Sigmoid colon (tissue), 4 donors: ENCODE data around the gene CAB39L.

Experiments used
- EP300 ChIP-seq, 4 donors: sonication (generic); formaldehyde crosslinking; IDR thresholded peaks; one replicate each; pipeline ENCODE4 v1.6.1; 2017; ENCODE audit warnings: antibody characterized with exemption in 4 of 4
- POLR2AphosphoS5 ChIP-seq, 4 donors: sonication (generic); formaldehyde crosslinking; IDR thresholded peaks; one replicate each; pipeline ENCODE4 v1.6.1; 2017; ENCODE audit warnings: antibody characterized with exemption in 4 of 4
- TF ChIP-seq, protein P1 (sequence below), 4 experiments: fragments of 450-650 bp in 3 of 4; fragments of 200-600 bp in 1 of 4; IDR thresholded peaks; one replicate each; pipeline ENCODE4 v1.5.1; 2016 to 2019; ENCODE audit warnings: antibody characterized with exemption in 4 of 4, mild to moderate bottlenecking in 3 of 4, moderate library complexity in 2 of 4

DNA sequence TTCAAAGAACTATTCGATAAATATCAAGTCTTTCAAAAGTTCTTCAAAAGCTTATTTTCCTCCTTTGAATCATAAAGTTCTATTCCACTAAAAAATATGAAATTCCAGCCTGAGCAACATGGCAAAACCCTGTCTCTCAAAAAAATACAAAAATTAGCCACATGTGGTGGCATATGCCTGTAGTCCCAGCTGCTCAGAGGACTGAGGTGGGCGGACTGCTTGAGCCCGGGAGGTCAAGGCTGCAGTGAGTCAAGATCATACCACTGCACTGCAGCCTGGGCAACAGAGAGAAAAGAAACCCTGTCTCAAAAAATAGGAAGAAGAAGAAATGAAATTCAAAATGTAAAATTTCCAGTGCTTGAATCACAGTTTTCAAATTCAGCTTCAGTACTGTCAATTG, 24.6 kb downstream of the CAB39L start:
- TF ChIP-seq, protein P1, sequence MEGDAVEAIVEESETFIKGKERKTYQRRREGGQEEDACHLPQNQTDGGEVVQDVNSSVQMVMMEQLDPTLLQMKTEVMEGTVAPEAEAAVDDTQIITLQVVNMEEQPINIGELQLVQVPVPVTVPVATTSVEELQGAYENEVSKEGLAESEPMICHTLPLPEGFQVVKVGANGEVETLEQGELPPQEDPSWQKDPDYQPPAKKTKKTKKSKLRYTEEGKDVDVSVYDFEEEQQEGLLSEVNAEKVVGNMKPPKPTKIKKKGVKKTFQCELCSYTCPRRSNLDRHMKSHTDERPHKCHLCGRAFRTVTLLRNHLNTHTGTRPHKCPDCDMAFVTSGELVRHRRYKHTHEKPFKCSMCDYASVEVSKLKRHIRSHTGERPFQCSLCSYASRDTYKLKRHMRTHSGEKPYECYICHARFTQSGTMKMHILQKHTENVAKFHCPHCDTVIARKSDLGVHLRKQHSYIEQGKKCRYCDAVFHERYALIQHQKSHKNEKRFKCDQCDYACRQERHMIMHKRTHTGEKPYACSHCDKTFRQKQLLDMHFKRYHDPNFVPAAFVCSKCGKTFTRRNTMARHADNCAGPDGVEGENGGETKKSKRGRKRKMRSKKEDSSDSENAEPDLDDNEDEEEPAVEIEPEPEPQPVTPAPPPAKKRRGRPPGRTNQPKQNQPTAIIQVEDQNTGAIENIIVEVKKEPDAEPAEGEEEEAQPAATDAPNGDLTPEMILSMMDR (IDR thresholded peaks at IDR 0.05) = no peak
- TF ChIP-seq POLR2AphosphoS5 (IDR thresholded peaks at IDR 0.05) = no peak
- no peak for TF ChIP-seq EP300 (IDR thresholded peaks at IDR 0.05)
